Astrocyte (in vitro differentiated cells and primary cell): ENCODE data around the gene TMF1. TPM values are rescaled to one million over a fixed set of nuclear protein-coding genes. Genes with fewer than 3 reads are reported as not detected.
A peak's percentile ranks its signal among the peaks of the same experiment; 100 is the strongest.

ENCODE experiments used
- DNase-seq: peaks from one replicate; pipeline ENCODE4 v3.0.0-alpha.2; 2010; ENCODE audit warnings: low read depth
- FAIRE-seq: peaks from 2 replicates; lab custom pipeline; 2011; peaks lifted over from hg19 to GRCh38; lab: Jason Lieb, UNC
- H2AFZ ChIP-seq: 2 replicates; pipeline ENCODE4 v1.6.0; 2012; ENCODE audit warnings: low read depth, low read length, inconsistent platforms
- H3K27ac ChIP-seq: 2 replicates; pipeline ENCODE4 v1.5.1; 2011; ENCODE audit warnings: low read depth, low read length, inconsistent platforms
- H3K27me3 ChIP-seq: 2 replicates; pipeline ENCODE4 v1.6.0; 2011; ENCODE audit warnings: low read length, inconsistent platforms; ENCODE audit not compliant: insufficient read depth
- H3K36me3 ChIP-seq: 2 replicates; pipeline ENCODE4 v1.5.1; 2011; ENCODE audit warnings: low read length, inconsistent platforms; ENCODE audit not compliant: insufficient read depth
- H3K4me1 ChIP-seq: 2 replicates; pipeline ENCODE4 v1.5.1; 2011; ENCODE audit warnings: low read length, inconsistent platforms; ENCODE audit not compliant: insufficient read depth
- H3K4me2 ChIP-seq: 2 replicates; pipeline ENCODE4 v1.6.0; 2012; ENCODE audit warnings: low read length, inconsistent platforms
- H3K4me3 ChIP-seq: 2 replicates; pipeline ENCODE4 v1.5.1; 2011; ENCODE audit warnings: low read depth, mild to moderate bottlenecking, low read length, inconsistent platforms; ENCODE audit not compliant: insufficient read depth
- H3K79me2 ChIP-seq: 2 replicates; pipeline ENCODE4 v1.6.0; 2012; ENCODE audit warnings: mild to moderate bottlenecking, low read length, inconsistent platforms; ENCODE audit not compliant: insufficient read depth
- H3K9ac ChIP-seq: 2 replicates; pipeline ENCODE4 v1.6.0; 2012; ENCODE audit warnings: mild to moderate bottlenecking, low read length, inconsistent platforms
- H3K9me3 ChIP-seq: 2 replicates; pipeline ENCODE4 v1.5.1; 2012; ENCODE audit warnings: low read depth, mild to moderate bottlenecking, low read length, inconsistent platforms; ENCODE audit not compliant: insufficient read depth
- H4K20me1 ChIP-seq: 2 replicates; pipeline ENCODE4 v1.6.0; 2012; ENCODE audit warnings: low read length, inconsistent platforms; ENCODE audit not compliant: insufficient read depth
- H3K27ac Mint-ChIP-seq: one replicate; pipeline ENCODE4 v1.8.0; 2021; ENCODE audit warnings: mild to moderate bottlenecking, mixed read lengths; ENCODE audit not compliant: unreplicated experiment
- H3K27me3 Mint-ChIP-seq: one replicate; pipeline ENCODE4 v1.8.0; 2021; ENCODE audit warnings: low read depth, mixed read lengths; ENCODE audit not compliant: unreplicated experiment
- H3K36me3 Mint-ChIP-seq: one replicate; pipeline ENCODE4 v1.8.0; 2021; ENCODE audit warnings: low read depth, mixed read lengths; ENCODE audit not compliant: unreplicated experiment
- H3K4me1 Mint-ChIP-seq: one replicate; pipeline ENCODE4 v1.8.0; 2021; ENCODE audit warnings: low read depth, mixed read lengths; ENCODE audit not compliant: unreplicated experiment
- H3K4me3 Mint-ChIP-seq: one replicate; pipeline ENCODE4 v1.8.0; 2021; ENCODE audit warnings: mild to moderate bottlenecking, moderate library complexity, mixed read lengths; ENCODE audit not compliant: unreplicated experiment
- H3K9me3 Mint-ChIP-seq: one replicate; pipeline ENCODE4 v1.8.0; 2021; ENCODE audit warnings: mild to moderate bottlenecking, mixed read lengths; ENCODE audit not compliant: unreplicated experiment
- CTCF ChIP-seq: IDR thresholded peaks from 2 replicates; pipeline ENCODE4 v1.5.1; 2011; ENCODE audit warnings: low read depth, mild to moderate bottlenecking, inconsistent platforms, low read length, moderate library complexity; ENCODE audit not compliant: insufficient read depth
- EZH2 ChIP-seq: IDR thresholded peaks from 2 replicates; pipeline ENCODE4 v1.6.1; 2012; ENCODE audit warnings: mild to moderate bottlenecking, low read length, inconsistent platforms; ENCODE audit not compliant: insufficient read depth
- total RNA-seq: library from RNA; stranded (reverse); gene quantifications from 2 replicates; pipeline ENCODE4 v1.2.1, GENCODE V29; 2021

Gene TMF1
- total RNA-seq, 1 donor from 2014 or later = 46.8 TPM

GRCh38 chr3:69094467-69095205 is 42.5 kb upstream of the TMF1 start:
- peaks cover 2% of the 10 kb centered on the region for H3K36me3 Mint-ChIP-seq
- peaks cover 82% of the 10 kb centered on the region for H3K79me2 ChIP-seq
- H3K27ac ChIP-seq = peak overlapping the region; percentile 46

GRCh38 chr3:69092030-69092516 is 39.9 kb upstream of the TMF1 start:
- TF ChIP-seq EZH2 = no peak
- no peak for TF ChIP-seq CTCF
- Histone ChIP-seq H3K4me1 (peaks cover 46% of the 10 kb centered on the region), H3K9ac (no peak overlapping the region), H3K27ac (no peak overlapping the region), H3K36me3 (no peaks in the 10 kb centered on the region), H3K27me3 (no peaks in the 10 kb centered on the region), H3K9me3 (no peaks in the 10 kb centered on the region), H3K4me3 (no peak overlapping the region), H3K4me2 (peak overlapping the region; percentile 54), H4K20me1 (peaks cover 84% of the 10 kb centered on the region), H2AFZ (no peak overlapping the region), H3K79me2 (peaks cover 89% of the 10 kb centered on the region)
- Mint-ChIP-seq H3K4me1 (peaks cover 54% of the 10 kb centered on the region), H3K36me3 (peaks cover 4% of the 10 kb centered on the region), H3K27ac (peak overlapping the region; percentile 64), H3K4me3 (no peak overlapping the region), H3K27me3 (no peaks in the 10 kb centered on the region), H3K9me3 (no peaks in the 10 kb centered on the region)
- DNase-seq (no peak), FAIRE-seq (peak; percentile 9)

More at GRCh38 chr3:69094467-69095205, 42.5 kb upstream of the TMF1 start:
- Histone ChIP-seq H3K36me3 (no peaks in the 10 kb centered on the region), H3K4me1 (peaks cover 30% of the 10 kb centered on the region), H3K4me3 (no peak overlapping the region), H3K4me2 (peak overlapping the region; percentile 58), H3K9me3 (no peaks in the 10 kb centered on the region), H2AFZ (no peak overlapping the region), H3K9ac (peak overlapping the region; percentile 18), H4K20me1 (peaks cover 74% of the 10 kb centered on the region), H3K27me3 (no peaks in the 10 kb centered on the region)
- H3K4me1 Mint-ChIP-seq = peaks cover 48% of the 10 kb centered on the region
- H3K4me3 Mint-ChIP-seq = no peak overlapping the region
- H3K27ac Mint-ChIP-seq = no peak overlapping the region
- FAIRE-seq = peak; percentile 72
- no peak for TF ChIP-seq CTCF
- TF ChIP-seq EZH2 = no peak
- no peaks in the 10 kb centered on the region for H3K9me3 Mint-ChIP-seq
- H3K27me3 Mint-ChIP-seq = no peaks in the 10 kb centered on the region
- peak; percentile 81 for DNase-seq
